ENCODE measurements around the gene RDH14.

DNA sequence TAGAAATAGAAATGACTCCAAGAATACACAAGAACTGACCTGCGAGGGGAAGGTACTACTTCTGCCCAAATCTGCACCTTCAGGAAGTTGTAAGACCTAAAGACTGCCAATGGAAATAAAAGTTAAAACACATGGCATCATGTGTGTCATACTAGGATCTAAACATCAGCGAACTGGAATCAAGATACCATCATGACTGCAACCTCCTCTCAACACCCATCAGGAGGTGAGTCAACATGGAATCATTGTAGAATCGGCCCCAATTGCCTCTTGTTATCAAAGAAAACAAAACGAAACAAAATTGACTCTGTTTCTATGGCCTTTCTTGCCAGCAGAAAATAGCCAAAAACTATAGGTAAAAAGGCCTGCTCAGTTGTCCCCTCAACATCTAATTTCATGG is 15.1 kb downstream of the RDH14 start:
- TF ChIP-seq, protein P1, sequence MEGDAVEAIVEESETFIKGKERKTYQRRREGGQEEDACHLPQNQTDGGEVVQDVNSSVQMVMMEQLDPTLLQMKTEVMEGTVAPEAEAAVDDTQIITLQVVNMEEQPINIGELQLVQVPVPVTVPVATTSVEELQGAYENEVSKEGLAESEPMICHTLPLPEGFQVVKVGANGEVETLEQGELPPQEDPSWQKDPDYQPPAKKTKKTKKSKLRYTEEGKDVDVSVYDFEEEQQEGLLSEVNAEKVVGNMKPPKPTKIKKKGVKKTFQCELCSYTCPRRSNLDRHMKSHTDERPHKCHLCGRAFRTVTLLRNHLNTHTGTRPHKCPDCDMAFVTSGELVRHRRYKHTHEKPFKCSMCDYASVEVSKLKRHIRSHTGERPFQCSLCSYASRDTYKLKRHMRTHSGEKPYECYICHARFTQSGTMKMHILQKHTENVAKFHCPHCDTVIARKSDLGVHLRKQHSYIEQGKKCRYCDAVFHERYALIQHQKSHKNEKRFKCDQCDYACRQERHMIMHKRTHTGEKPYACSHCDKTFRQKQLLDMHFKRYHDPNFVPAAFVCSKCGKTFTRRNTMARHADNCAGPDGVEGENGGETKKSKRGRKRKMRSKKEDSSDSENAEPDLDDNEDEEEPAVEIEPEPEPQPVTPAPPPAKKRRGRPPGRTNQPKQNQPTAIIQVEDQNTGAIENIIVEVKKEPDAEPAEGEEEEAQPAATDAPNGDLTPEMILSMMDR (IDR thresholded peaks at IDR 0.05 in 4 of 5, conservative IDR thresholded peaks at IDR 0.05 in 1 of 5): no peak
- TF ChIP-seq POLR2A (IDR thresholded peaks at IDR 0.05): no peak

Data from gastrocnemius medialis (tissue), 4 donors.